HG02973 (cell line): ENCODE results near the gene TMEM45B.

Experiments used
- ATAC-seq: cut with Tn5 transposase; IDR thresholded peaks from one replicate; pipeline ENCODE4 v1.9.1; 2021; ENCODE audit warnings: moderate library complexity; ENCODE audit not compliant: unreplicated experiment

Gene TMEM45B

GRCh38 chr11:129896062-129896461, 80.4 kb downstream of the TMEM45B start:
- ATAC-seq = no peak

- no peak for ATAC-seq
Observed at GRCh38 chr11:129905402-129905801, 89.8 kb downstream of the TMEM45B start.
